GM12872 (cell line): Measurements from ENCODE around the gene TDRD7.

ENCODE experiments used
- CTCF ChIP-seq: IDR thresholded peaks from 3 replicates; pipeline ENCODE4 v1.5.1; 2011; ENCODE audit warnings: low read depth, mild to moderate bottlenecking, low read length, moderate library complexity; ENCODE audit not compliant: insufficient read depth

TDRD7 gene

GRCh38 chr9:97441729-97442128 is 29.8 kb downstream of the TDRD7 start:
- no peak for TF ChIP-seq CTCF

GRCh38 chr9:97445119-97445701 is 33.3 kb downstream of the TDRD7 start:
- TF ChIP-seq CTCF = no peak

- TF ChIP-seq CTCF = no peak
Observed at GRCh38 chr9:97447001-97447400, 35.1 kb downstream of the TDRD7 start.

GRCh38 chr9:97459326-97459725 is 47.4 kb downstream of the TDRD7 start:
- TF ChIP-seq CTCF = no peak

- no peak for TF ChIP-seq CTCF
Observed at GRCh38 chr9:97462159-97462558, 50.3 kb downstream of the TDRD7 start.

- no peak for TF ChIP-seq CTCF
Observed at GRCh38 chr9:97462914-97463313, 51.0 kb downstream of the TDRD7 start.

- peak; percentile 88 for TF ChIP-seq CTCF
Observed at GRCh38 chr9:97468658-97469448, 57.0 kb downstream of the TDRD7 start.
